IMR-90 (cell line): ENCODE measurements around the gene POLR2I. TPM values are rescaled to one million over a fixed set of nuclear protein-coding genes. Genes with fewer than 3 reads are reported as not detected.

Experiments
- ATAC-seq: fragments of 200-7000 bp; cut with Tn5 transposase; 2 replicates; pipeline ENCODE4 v1.9.1; 2020; ENCODE audit warnings: low read depth, mild to moderate bottlenecking, moderate library complexity
- BruUV-seq: library from RNA; stranded (reverse); fragments of 400-500 nt; replicated peaks from 2 replicates; lab custom pipeline; 2021; lab: Mats Ljungman, UMichigan
- CTCF ChIA-PET: fragments of 300-600 bp; formaldehyde crosslinking; extraction: SDS; loops from one replicate; lab custom pipeline; 2021; ENCODE audit warnings: antibody characterized with exemption; lab: Yijun Ruan, JAX
- POLR2A ChIA-PET: fragments of 300-600 bp; sonication (Branson Sonifier 250); formaldehyde crosslinking; loops from one replicate; lab custom pipeline; 2022; ENCODE audit warnings: antibody characterized with exemption; ENCODE audit not compliant: unreplicated experiment; lab: Charles Lee
- DNase-seq: peaks from one replicate; pipeline ENCODE4 v3.0.0; 2013
- H2AFZ ChIP-seq: replicated peaks from 2 replicates; pipeline ENCODE3; 2013; ENCODE audit warnings: low read length, mild to moderate bottlenecking; ENCODE audit not compliant: poor library complexity
- H2AK5ac ChIP-seq: 2 replicates; pipeline ENCODE4 v1.6.1; 2013; ENCODE audit warnings: low read depth, low read length, inconsistent platforms
- H2AK9ac ChIP-seq: replicated peaks from 2 replicates; pipeline ENCODE3; 2013; ENCODE audit warnings: mild to moderate bottlenecking, low read depth, low read length, moderate library complexity; ENCODE audit not compliant: poor library complexity
- H2BK120ac ChIP-seq: 2 replicates; pipeline ENCODE4 v1.6.1; 2013; ENCODE audit warnings: low read depth, low read length, inconsistent platforms
- H2BK15ac ChIP-seq: 3 replicates; pipeline ENCODE4 v1.6.1; 2013; ENCODE audit warnings: low read depth, low read length, inconsistent platforms
- H2BK20ac ChIP-seq: 2 replicates; pipeline ENCODE4 v1.6.1; 2013; ENCODE audit warnings: low read depth, mild to moderate bottlenecking, inconsistent platforms, low read length, moderate library complexity
- H2BK5ac ChIP-seq: 2 replicates; pipeline ENCODE4 v1.6.1; 2013; ENCODE audit warnings: mild to moderate bottlenecking, low read depth, low read length, inconsistent platforms; ENCODE audit not compliant: poor library complexity, severe bottlenecking
- H3K14ac ChIP-seq: replicated peaks from 2 replicates; pipeline ENCODE4 v1.6.1; 2013; ENCODE audit warnings: low read depth, low read length, inconsistent platforms
- H3K18ac ChIP-seq: 2 replicates; pipeline ENCODE4 v1.6.1; 2013; ENCODE audit warnings: low read depth, low read length, control low read depth
- H3K23ac ChIP-seq: 2 replicates; pipeline ENCODE4 v1.6.1; 2013; ENCODE audit warnings: low read depth, low read length, inconsistent platforms
- H3K27ac ChIP-seq: 2 replicates; pipeline ENCODE4 v1.5.1; 2013; ENCODE audit warnings: mild to moderate bottlenecking, control low read depth, low read length; ENCODE audit not compliant: insufficient read depth
- H3K27me3 ChIP-seq: 2 replicates; pipeline ENCODE4 v1.6.1; 2013; ENCODE audit warnings: low read length; ENCODE audit not compliant: control insufficient read depth, insufficient read depth
- H3K36me3 ChIP-seq: 2 replicates; pipeline ENCODE4 v1.6.1; 2013; ENCODE audit warnings: low read length, mixed read lengths; ENCODE audit not compliant: control insufficient read depth, insufficient read depth
- H3K4ac ChIP-seq: 2 replicates; pipeline ENCODE4 v1.6.1; 2013; ENCODE audit warnings: low read depth, low read length, inconsistent platforms
- H3K4me1 ChIP-seq: 2 replicates; pipeline ENCODE4 v1.6.1; 2013; ENCODE audit warnings: low read length, mixed read lengths; ENCODE audit not compliant: control insufficient read depth, insufficient read depth
- H3K4me2 ChIP-seq: 2 replicates; pipeline ENCODE4 v1.6.1; 2013; ENCODE audit warnings: low read depth, mild to moderate bottlenecking, control low read depth, low read length, moderate library complexity
- H3K4me3 ChIP-seq: 2 replicates; pipeline ENCODE4 v1.5.1; 2013; ENCODE audit warnings: low read depth, mild to moderate bottlenecking, control low read depth, low read length, moderate library complexity; ENCODE audit not compliant: insufficient read depth
- H3K56ac ChIP-seq: 2 replicates; pipeline ENCODE4 v1.6.1; 2013; ENCODE audit warnings: low read length, inconsistent platforms; ENCODE audit not compliant: insufficient read depth; ENCODE audit errors: extremely low read depth
- H3K79me1 ChIP-seq, 2 experiments: 2 replicates each; pipeline ENCODE4 v1.6.1; 2013; ENCODE audit warnings: low read length in 2 of 2, inconsistent platforms in 1 of 2, low read depth in 1 of 2
- H3K9ac ChIP-seq: 2 replicates; pipeline ENCODE4 v1.6.1; 2013; ENCODE audit warnings: low read depth, low read length, control low read depth
- H3K9me1 ChIP-seq: 2 replicates; pipeline ENCODE4 v1.6.1; 2013; ENCODE audit warnings: low read length, inconsistent platforms; ENCODE audit not compliant: insufficient read depth
- H3K9me3 ChIP-seq: 2 replicates; pipeline ENCODE4 v1.6.1; 2013; ENCODE audit warnings: low read length; ENCODE audit not compliant: control insufficient read depth, insufficient read depth
- H4K20me1 ChIP-seq: 2 replicates; pipeline ENCODE4 v1.6.1; 2013; ENCODE audit warnings: low read length, inconsistent platforms; ENCODE audit not compliant: insufficient read depth
- H4K5ac ChIP-seq: 2 replicates; pipeline ENCODE4 v1.6.1; 2013; ENCODE audit warnings: mild to moderate bottlenecking, low read depth, low read length, control low read depth
- H4K8ac ChIP-seq, 2 experiments: 2 replicates each; pipeline ENCODE4 v1.6.1; 2013; ENCODE audit warnings: low read depth in 2 of 2, low read length in 2 of 2, control low read depth in 1 of 2, inconsistent platforms in 1 of 2
- H4K91ac ChIP-seq: 2 replicates; pipeline ENCODE4 v1.6.1; 2013; ENCODE audit warnings: low read depth, low read length, inconsistent platforms; ENCODE audit not compliant: insufficient read depth
- BHLHE40 ChIP-seq: fragments of 150-350 bp; IDR thresholded peaks from 2 replicates; pipeline ENCODE4 v1.6.1; 2016; ENCODE audit warnings: mild to moderate bottlenecking, low read depth, low read length
- CEBPB ChIP-seq: IDR thresholded peaks from 2 replicates; pipeline ENCODE4 v1.6.1; 2012; ENCODE audit warnings: low read depth, low read length, improper control_type of control experiment
- CHD1 ChIP-seq: IDR thresholded peaks from 2 replicates; pipeline ENCODE4 v1.6.1; 2012; ENCODE audit warnings: low read depth, low read length, improper control_type of control experiment
- ELK1 ChIP-seq: fragments of 150-350 bp; IDR thresholded peaks from 2 replicates; pipeline ENCODE4 v1.6.1; 2016; ENCODE audit warnings: low read depth, mild to moderate bottlenecking, low read length, moderate library complexity, borderline replicate concordance
- FOS ChIP-seq: fragments of 150-350 bp; IDR thresholded peaks from 2 replicates; pipeline ENCODE4 v1.6.1; 2016; ENCODE audit warnings: low read depth, low read length
- MAFK ChIP-seq: IDR thresholded peaks from 2 replicates; pipeline ENCODE4 v1.6.1; 2012; ENCODE audit warnings: low read depth, low read length, improper control_type of control experiment
- MAZ ChIP-seq: IDR thresholded peaks from 2 replicates; pipeline ENCODE4 v1.6.1; 2012; ENCODE audit warnings: low read depth, mild to moderate bottlenecking, low read length, improper control_type of control experiment, moderate library complexity, borderline replicate concordance
- MXI1 ChIP-seq: IDR thresholded peaks from 2 replicates; pipeline ENCODE4 v1.6.1; 2012; ENCODE audit warnings: low read depth, mild to moderate bottlenecking, low read length, moderate library complexity, borderline replicate concordance
- NFE2L2 ChIP-seq: fragments of 150-350 bp; IDR thresholded peaks from 2 replicates; pipeline ENCODE4 v1.6.1; 2016; ENCODE audit warnings: low read depth, mild to moderate bottlenecking, low read length
- POLR2A ChIP-seq: IDR thresholded peaks from 2 replicates; pipeline ENCODE4 v1.6.1; 2012; ENCODE audit warnings: mild to moderate bottlenecking, low read depth, low read length
- RAD21 ChIP-seq: IDR thresholded peaks from 2 replicates; pipeline ENCODE4 v1.6.1; 2012; ENCODE audit warnings: low read length, improper control_type of control experiment
- RCOR1 ChIP-seq: IDR thresholded peaks from 2 replicates; pipeline ENCODE4 v1.6.1; 2012; ENCODE audit warnings: mild to moderate bottlenecking, low read length, improper control_type of control experiment; ENCODE audit not compliant: insufficient replicate concordance
- RFX5 ChIP-seq: IDR thresholded peaks from 2 replicates; pipeline ENCODE4 v1.8.0; 2012; ENCODE audit warnings: low read depth, mild to moderate bottlenecking, low read length, moderate library complexity
- SMC3 ChIP-seq: fragments of 150-350 bp; IDR thresholded peaks from 2 replicates; pipeline ENCODE4 v1.6.1; 2016; ENCODE audit warnings: low read depth, mild to moderate bottlenecking, antibody characterized with exemption, low read length, moderate library complexity
- USF2 ChIP-seq: fragments of 150-350 bp; IDR thresholded peaks from 2 replicates; pipeline ENCODE4 v1.6.1; 2017; ENCODE audit warnings: mild to moderate bottlenecking, antibody characterized with exemption, low read length, low read depth
- WGBS, 2 experiments: methylation state at CpG; one replicate each; pipeline versions ENCODE4 v1.1.5 to v1.1.7; 2013; ENCODE audit warnings: missing lambda C conversion rate in 2 of 2; ENCODE audit not compliant: insufficient read length in 1 of 2; ENCODE audit errors: extremely low coverage in 2 of 2; 5-methylcytosine and 5-hydroxymethylcytosine counted together
- dilution Hi-C: fragments of 300-500 bp; cut with HindIII; formaldehyde crosslinking; loops from one replicate; pipeline ENCODE4 v1.14.3; 2018; ENCODE audit warnings: low sequenced_read_pairs; ENCODE audit not compliant: unreplicated experiment
- in situ Hi-C: fragments of 300-500 bp; cut with MboI; formaldehyde crosslinking; loops from 3 replicates; pipeline ENCODE4 v1.14.3; 2019; ENCODE audit warnings: low sequenced_read_pairs, inconsistent platforms, mixed read lengths
- intact Hi-C: fragments of 100-400 bp; cut with micrococcal nuclease; formaldehyde crosslinking; loops from 2 replicates; pipeline ENCODE4 v1.10.0; 2022
- polyA plus RNA-seq, 3 experiments: library from polyadenylated mRNA; depleted of rRNA; stranded (reverse); fragments of >200 nt; gene quantifications; 2 replicates each; pipeline ENCODE4 v1.2.3, GENCODE V29; 2012; ENCODE audit warnings: low replicate concordance in 1 of 3
- total RNA-seq: library from RNA; depleted of rRNA; stranded (reverse); fragments of >200 nt; gene quantifications from 2 replicates; pipeline ENCODE4 v1.2.3, GENCODE V29; 2012
- TF ChIP-seq, protein P1 (sequence below): conservative IDR thresholded peaks from 2 replicates; pipeline ENCODE4 v1.5.1; 2012; ENCODE audit warnings: mild to moderate bottlenecking, low read depth, low read length, improper control_type of control experiment

POLR2I gene
- total and polyA plus RNA-seq, 2 of the 4 experiments (the other 2 are of a cell fraction) = 35.8 to 59.7 TPM

DNA sequence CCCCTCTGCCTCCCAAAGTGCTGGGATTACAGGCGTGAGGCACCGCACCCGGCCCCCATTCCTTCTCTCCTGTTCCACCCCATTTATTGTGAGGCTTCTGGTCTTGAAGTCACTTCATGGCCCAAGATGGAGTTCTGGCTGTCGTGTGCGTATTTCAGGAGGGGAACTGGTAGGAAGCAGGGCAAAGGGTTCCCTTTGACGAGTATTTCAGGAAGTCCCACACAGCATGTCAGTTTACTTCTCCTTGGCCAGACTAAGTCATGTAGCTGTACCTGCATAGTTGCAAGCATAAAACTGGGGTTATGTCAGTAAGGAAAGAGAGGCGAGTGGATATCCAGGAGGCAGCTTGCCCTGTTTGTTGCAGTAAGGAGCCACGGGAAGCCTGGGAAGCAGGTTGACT lies 49.8 kb downstream of the POLR2I start:
- H2AK9ac ChIP-seq = no peak overlapping the region
- no peak overlapping the region for H3K27ac ChIP-seq
- no peak overlapping the region for H2BK20ac ChIP-seq
- no peak overlapping the region for H2BK120ac ChIP-seq
- 0 out of 2 replicates have a peak, but pooled peaks cover 7% of the 10 kb centered on the region for H3K9me1 ChIP-seq
- no peaks in the 10 kb centered on the region for H4K20me1 ChIP-seq
- no peak overlapping the region for H3K4me2 ChIP-seq
- no peak overlapping the region for H4K8ac ChIP-seq
- no peak overlapping the region for H2BK5ac ChIP-seq
- no peak overlapping the region for H3K56ac ChIP-seq
- H3K9me3 ChIP-seq = no peaks in the 10 kb centered on the region
- no peak overlapping the region for H3K23ac ChIP-seq
- H3K36me3 ChIP-seq = peaks cover 12% of the 10 kb centered on the region
- H3K27me3 ChIP-seq = no peaks in the 10 kb centered on the region
- ChIA-PET POLR2A (no interaction called here), CTCF (interaction anchor here (1.6 kb wide), 1 partner anchor 63 kb away, joined by 5 read pairs; no protein-coding TSS in a partner anchor)
- no peaks in the 10 kb centered on the region for H3K4me1 ChIP-seq
- 96% methylated on average over 4 of the region's 8 CpGs; no CpG with 5 or more reads in 1 of the 2 experiments for WGBS, 2 experiments
- BruUV-seq = no TSS peak
- H3K14ac ChIP-seq = no peak overlapping the region
- no peak overlapping the region for H3K9ac ChIP-seq
- no peak for DNase-seq
- no peak overlapping the region for H2BK15ac ChIP-seq
- H2AFZ ChIP-seq = no peak overlapping the region
- H4K5ac ChIP-seq = no peak overlapping the region
- no peak overlapping the region for H3K4ac ChIP-seq
- TF ChIP-seq CHD1 (no peak), ELK1 (no peak), NFE2L2 (no peak), MAZ (no peak), SMC3 (no peak), RFX5 (no peak), RCOR1 (no peak), FOS (no peak), MAFK (no peak), CEBPB (no peak), BHLHE40 (no peak), USF2 (no peak), MXI1 (no peak), POLR2A (no peak), RAD21 (no peak)
- TF ChIP-seq, protein P1, sequence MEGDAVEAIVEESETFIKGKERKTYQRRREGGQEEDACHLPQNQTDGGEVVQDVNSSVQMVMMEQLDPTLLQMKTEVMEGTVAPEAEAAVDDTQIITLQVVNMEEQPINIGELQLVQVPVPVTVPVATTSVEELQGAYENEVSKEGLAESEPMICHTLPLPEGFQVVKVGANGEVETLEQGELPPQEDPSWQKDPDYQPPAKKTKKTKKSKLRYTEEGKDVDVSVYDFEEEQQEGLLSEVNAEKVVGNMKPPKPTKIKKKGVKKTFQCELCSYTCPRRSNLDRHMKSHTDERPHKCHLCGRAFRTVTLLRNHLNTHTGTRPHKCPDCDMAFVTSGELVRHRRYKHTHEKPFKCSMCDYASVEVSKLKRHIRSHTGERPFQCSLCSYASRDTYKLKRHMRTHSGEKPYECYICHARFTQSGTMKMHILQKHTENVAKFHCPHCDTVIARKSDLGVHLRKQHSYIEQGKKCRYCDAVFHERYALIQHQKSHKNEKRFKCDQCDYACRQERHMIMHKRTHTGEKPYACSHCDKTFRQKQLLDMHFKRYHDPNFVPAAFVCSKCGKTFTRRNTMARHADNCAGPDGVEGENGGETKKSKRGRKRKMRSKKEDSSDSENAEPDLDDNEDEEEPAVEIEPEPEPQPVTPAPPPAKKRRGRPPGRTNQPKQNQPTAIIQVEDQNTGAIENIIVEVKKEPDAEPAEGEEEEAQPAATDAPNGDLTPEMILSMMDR = no peak
- no peak overlapping the region for H4K91ac ChIP-seq
- dilution Hi-C loops (no loop called here), intact Hi-C loops (no loop called here), in situ Hi-C loops (no loop called here)
- peaks cover 3 to 22% of the 10 kb centered on the region in 2 experiments; a peak in 3 of 4 replicates for H3K79me1 ChIP-seq
- ATAC-seq = no peak
- H2AK5ac ChIP-seq = no peak overlapping the region
- H3K4me3 ChIP-seq = no peak overlapping the region
- H3K18ac ChIP-seq = no peak overlapping the region
